SIG-M5 (cell line): ENCODE results near the gene ATF6.

Experiments
- DNase-seq: peaks from one replicate; lab custom pipeline; 2025; lab: John Stamatoyannopoulos, UW

Gene ATF6

DNA sequence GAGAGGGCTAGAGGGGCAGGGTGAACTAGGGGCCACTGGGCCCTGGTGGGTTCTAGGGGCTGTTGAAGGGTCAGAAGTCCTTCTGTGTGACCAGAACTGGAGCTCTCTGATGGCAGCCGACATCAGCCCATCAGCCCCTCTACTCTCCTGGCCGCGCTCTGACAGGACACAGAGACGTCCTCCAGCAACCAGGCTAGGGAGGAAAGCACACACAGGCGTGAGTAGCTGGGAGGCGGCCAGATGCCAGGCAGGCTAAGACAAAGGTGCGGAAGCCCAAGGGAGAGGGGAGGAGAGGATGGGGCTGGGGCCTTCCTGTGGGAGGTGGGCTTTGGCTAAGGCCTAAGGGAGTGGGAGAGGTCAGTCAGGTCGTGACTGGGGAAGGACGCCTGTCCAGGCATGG, 206.7 kb downstream of the ATF6 start:
- no peak for DNase-seq

DNA sequence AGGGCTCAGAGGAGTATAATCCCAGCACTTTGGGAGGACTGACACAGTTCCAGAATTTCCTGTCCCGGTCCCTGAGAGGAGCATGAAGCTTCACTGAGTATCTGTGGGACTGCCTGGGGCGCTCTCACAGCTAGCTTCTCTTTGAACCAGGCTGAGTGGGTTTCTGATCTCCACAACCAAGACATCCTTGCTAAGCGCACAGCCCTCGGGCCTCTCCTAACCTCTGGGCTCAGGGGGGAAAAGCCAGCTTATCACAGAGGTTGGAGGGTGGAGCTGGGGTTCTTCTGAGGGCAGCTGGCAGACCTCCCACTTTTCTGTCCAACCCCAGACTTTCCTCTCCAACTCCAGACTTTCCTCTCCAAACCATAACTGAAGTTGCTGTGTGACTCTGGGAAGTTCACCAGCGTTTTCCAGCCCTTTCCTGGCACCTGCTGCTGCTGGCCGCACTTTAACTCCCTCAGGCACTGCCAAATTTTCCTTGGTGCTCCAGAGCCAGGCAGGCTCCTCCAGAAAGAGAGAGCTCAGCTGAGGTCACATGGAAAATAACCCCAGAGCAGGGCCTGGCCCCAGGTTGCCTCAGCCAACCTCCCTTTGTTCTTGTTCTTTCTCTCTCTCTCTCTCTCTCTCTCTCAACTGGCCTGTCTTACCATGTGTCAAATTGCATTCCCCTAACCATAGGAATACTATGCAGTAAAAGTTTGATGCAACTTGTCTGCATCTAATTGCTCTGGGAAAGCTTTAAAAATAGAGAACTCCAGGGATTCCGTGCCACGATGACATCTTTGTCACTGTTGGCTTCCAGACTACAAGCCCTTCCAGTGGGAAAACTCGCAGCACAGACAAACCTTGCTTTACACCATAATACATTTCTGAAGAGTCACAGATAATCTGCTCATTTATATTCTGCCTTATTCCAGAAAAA, 208.1 kb downstream of the ATF6 start:
- no peak for DNase-seq

DNA sequence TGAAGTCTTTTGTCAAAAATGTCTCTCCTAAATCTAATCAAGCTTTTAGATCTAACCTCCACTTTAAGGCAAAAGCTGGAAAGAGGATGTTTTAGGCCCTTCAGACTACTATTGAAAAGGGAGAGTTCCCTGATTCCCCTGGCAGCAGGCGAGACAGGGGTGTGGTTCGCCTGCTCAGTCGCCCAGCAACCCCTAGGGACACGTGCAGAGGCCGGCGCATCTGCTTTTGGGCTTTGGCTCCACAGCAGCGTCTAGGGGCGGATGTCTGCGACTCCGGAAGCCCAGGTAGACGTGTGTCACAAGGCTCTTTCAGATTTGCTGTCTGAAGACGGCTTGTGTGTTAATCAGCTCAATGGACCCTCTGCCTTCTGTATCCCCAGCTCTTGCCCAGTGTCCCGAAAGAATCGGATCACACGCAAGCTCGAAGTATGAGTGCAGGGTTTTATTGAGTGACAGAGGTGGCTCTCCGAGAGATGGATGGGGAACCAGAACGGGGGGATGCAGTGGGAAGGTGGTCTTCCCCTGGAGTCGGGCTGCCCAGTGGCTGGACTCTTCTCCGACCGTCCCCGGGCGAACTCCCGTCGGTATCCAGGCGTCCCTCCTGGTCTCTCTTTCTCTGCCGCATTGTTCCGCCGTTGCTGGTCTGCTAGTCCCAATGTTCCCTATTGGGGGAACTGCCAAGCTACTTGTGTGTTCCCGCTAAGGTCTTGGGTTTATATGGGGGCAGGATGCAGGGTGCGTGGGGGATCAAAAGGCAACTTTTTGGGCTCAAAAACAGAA, 212.1 kb downstream of the ATF6 start:
- no peak for DNase-seq

DNA sequence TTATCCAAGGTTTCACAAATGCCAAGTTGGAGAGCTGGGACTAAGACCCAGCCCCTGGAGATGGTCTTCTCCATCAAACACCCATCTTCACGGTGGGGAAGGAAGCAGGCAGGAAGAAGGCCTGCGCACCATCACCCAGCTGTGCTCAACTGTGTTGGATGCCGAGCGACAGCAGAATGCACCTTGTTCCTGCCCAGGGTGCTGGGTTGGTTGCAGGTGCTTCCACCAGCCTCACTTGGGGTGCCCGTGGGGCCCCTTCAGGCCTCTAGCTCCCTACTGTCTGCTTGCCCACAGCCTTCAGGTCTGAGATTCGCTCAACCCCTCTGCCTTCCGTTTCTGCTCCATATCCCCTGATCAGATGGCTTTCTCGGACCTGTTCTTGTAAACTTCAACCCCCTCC, 215.0 kb downstream of the ATF6 start:
- DNase-seq, result no peak

DNA sequence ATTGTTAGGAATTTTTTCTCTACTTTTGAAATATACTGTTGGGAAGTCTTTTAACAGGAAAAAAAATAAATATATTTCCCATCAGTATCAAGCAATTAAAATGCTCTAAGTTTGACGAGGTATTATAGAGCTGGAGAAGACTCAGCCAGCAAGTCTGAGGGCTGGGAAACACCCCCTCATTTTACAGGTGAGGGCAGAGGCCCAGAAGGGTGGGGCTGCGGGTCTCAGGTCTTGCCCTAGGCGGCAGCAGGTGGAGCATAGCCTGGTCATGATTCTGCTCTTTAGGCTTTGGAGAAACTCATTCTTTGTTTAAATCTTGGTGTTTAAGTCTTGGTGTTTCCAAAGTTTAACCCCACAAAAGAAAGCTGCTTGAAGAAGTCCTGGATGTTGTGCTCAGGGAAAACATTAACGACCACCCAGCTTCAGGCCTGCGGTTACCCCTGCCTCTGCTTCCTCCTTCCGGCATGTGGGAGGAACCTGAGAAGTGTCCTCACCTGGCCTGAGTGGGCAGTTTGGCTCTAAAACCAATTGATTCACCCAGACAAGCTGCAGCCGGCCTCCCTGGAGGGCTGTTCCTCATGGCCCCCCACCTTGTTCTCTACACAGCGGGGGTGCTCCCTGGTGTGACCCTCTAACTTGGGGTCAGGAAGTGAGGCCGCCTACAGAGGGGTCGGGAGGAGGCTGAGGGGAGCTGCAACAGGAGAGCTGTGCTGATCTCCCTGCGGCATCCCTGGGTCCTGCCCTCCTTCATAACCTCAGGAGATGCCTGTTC, 215.8 kb downstream of the ATF6 start:
- no peak for DNase-seq

DNA sequence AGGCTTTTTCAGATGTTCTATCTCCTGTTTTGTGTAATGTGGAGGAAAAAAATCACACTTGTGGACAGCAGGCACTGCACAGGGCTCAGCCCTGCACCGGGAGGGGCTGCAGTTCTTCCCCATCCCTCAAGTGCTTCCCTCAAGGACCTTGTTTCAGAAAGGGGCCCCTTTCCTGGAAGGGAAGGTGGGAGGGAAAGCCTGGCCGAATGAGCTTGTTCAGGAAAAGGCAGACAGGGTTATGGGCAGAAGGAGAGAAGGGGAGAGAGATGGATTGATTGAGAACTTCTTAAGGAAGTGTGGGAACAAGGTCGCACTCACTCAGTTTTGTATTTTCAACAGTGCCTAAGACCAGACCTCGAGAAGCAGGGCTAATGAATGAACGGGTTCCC, 216.4 kb downstream of the ATF6 start:
- no peak for DNase-seq

DNA sequence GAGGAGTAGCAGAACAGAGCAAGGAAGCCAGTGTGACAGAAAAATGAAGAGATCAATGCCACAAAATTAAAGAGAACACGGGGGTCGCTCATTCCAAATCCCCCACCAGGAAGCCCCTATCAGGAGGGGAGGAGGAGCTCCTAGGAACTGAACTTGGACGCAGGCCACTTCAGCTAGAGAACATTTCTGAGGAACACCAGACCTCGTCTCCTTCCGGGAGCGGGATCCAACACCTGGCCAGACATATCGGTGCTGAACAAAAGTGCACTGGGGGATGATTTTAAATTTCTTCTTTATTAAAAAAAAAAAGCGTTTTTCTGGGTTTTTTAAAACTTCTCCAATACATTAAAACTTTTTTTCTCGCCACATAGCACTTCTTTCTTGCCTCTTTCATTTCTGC, 216.8 kb downstream of the ATF6 start:
- DNase-seq, result no peak

DNA sequence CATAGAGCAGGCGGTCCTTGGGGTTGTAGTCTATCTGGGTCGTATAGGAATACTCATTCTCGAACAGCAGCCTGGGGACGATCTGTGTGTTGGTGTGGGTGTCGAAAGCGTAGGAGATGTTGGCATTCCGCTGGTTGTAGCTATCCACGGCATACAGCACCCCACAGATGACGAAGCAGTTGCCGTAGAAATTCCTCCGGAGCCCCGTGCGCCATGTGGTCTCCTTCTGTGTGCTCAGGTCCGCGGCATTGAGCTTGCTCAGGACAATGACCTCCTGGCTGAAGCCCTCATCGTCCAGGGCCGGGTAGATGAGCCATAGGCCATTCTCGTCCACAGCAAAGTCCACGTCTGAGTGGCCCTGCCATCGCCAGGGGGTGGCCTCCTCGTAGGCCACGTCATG, 217.6 kb downstream of the ATF6 start:
- DNase-seq, result no peak

DNA sequence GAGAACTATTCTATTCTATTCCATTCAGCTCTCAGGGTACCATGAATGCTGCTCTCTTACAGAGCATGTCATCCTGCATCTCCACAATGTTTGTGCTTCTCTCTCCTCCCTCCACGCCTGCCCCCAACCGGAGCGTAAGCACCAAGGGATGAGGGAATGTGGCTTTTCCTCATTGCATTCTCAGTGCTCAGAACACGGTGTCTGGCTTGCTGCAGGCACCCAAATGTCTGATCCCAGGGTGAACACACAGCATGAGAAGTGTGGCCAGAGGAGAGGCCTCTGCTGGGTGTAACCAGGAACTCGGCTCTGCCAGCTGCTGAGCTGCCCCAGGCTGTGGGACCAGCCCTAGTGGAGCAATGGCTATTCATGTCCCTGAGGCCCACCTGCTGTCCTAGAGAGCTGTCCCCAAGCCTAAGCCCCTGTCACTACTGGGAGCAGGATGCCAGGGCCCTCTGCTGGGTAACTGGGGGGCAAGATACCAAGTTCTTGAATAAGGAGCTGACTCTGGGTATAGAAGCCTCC, 219.2 kb downstream of the ATF6 start:
- DNase-seq, result no peak

DNA sequence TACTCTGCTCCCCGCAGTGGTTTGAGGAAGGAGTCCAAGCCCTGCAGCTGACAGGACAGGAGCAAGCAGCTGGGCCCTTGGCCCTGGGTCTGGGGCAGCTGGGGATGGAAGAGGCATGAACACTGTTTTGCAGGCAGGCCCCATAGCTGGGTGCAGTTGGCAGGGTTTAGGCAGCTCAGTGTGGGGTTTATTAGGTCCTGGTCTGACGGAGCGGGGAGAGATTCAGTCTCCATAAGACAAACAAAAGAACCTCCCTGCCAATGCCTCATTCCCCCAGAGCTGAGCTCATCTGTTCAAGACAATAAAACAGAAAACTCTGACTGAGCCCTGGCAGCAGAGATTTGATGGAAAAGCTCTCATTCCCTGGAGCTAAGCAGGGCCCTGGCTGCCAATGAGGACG, 220.2 kb downstream of the ATF6 start:
- no peak for DNase-seq

DNA sequence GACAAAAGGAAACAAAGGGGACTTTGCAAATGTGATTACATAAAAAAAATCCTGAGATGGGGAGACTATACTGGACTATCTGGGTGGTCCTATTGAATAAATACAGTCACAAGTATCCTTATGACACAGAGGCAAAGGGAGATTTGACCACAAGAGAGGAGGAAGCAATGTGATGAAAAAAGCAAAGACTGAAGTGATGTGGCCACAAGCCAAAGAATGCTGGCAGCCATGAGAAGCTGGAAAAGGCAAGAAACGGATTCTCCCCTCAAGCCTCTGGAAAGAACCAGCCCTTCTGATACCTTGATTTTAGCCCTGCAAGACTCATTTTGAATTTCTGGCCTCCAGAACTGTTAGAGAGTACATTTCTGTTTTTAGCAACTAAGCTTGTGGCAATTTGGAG, 221.2 kb downstream of the ATF6 start:
- no peak for DNase-seq

DNA sequence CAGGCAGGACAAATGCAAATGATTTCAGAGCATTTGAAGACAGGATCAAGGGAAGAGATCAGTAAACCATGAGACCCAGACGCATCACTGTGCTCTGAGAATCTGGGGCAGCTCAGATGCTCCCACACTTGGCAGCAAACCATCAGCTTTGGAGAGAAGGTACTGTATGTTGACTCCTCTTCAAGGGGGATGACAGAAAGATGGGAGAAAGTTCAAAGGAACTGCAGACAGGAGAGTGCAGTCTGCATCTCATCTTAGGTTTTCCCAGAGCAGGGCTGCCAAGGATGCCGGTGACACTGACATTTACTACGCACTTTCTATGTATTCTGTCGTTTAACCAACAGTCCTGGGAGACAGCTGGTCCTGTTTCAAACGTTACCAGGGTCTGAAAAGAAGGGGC, 221.8 kb downstream of the ATF6 start:
- DNase-seq, result no peak

DNA sequence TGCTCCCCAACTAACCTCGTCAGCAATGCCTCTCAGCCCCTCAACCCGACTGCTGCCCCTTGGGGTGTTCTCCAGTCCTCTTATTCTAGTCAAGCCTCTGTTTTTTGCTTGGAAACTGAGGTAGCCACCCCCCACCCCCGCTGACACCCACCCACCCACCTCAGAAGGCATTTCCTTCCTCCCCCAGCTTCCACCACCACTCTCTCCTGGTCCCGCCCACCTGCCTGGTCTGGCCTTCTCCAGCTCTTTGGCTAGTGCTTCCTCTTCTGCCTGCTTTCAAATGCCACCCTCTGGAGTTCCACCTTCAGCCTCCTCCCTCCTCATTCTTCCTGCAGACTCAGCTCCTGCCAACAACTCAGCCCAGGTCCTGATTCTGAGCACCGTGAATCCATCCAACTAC, 222.3 kb downstream of the ATF6 start:
- no peak for DNase-seq

DNA sequence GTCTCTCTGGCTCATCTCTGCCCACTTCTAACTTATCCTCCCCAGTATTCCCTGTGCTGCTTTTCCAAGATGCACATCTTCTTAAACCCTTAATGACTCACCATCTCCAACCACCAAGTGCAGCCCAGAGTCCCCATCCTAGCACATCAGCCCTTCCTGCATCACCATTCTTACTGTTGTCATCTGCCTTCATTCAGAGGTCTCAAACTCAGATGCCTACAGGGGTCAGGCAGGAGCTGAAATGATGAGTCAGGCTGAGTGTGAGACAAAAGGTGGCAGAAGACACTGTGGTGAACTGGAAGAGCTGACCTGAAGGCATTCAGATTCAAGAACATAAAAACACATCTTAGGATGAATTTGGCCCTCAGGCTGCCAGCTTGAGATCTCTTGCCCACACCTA, 223.0 kb downstream of the ATF6 start:
- no peak for DNase-seq

DNA sequence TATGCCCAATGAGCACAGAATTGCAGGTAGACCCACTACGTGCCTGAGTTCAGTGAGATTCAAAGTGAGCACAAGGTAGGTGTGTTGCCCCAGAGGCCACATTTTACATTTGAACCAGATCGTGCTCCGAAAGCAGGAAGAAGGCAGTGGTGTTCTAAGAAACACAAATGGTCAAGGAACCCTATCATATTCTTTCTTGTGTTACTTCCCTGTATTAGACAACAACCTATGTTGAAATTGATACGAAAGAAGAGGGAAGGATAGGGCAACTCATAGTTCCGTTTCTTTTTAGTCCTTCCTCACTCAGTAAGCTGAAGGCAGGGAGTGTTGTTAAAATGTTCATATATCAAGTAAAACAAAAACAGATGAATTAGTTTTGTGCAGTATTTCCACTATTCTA, 223.7 kb downstream of the ATF6 start:
- DNase-seq, result peak; percentile 77

DNA sequence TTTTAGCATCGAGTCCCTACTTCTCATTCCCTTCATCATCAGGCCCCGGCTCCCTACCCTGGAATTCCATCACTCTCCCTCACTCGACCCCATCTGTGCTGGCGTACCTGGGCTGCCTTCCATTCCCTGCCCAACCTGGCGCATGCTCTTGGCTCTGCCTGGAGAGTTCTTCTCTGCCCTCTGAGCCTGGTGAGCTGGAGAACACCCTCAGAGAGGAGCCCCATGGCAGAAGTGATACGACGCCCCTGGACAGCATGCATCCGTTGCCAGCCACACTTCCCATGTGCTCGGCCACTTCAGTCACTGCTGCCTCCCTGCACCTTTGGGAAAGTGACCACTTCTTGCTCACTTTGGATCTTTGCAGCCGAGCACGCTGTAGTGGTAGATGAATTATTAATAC, 227.5 kb downstream of the ATF6 start:
- no peak for DNase-seq

DNA sequence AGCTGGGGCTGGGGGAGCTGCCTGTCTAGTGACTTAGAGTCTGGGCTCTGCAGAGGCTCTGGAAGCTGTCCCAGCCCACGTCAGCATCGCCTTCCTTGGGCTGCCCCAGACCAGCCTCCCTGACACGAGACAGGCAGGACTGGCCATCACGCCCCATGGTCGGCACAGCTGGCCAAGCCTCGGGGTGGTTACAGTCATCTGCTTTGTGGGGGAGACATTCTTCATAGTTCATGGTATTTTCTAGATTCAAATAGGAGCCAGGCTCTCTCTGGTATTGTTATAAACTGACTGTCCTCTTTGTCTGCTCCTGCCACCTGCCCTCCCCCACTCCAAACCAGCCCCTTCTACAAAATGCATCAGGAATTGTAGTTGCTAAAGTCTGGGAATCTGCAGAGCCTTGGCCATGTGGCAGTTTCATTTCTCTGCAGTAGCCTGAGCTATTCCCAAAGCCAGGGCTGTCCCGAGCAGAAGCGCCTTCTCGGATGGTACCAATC, 228.1 kb downstream of the ATF6 start:
- no peak for DNase-seq

DNA sequence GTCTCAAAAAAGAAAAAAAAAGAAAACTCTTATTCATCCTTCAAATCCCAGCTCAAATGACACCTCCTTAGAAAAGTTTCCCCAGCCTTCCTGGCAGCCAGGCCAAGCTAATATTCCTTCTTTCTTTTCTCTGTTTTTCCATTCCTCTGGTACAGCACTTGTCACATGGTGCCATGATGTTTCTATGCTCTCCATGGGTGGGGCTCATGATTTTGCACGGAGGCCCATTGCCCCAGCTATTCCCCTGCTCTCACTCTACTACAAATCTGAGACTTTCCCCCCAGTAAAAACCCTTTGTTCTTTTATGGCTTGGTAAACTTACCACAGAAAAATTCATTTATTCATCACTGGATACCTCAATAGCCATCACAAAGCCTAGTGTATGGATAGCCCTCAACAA, 231.0 kb downstream of the ATF6 start:
- DNase-seq, result no peak

DNA sequence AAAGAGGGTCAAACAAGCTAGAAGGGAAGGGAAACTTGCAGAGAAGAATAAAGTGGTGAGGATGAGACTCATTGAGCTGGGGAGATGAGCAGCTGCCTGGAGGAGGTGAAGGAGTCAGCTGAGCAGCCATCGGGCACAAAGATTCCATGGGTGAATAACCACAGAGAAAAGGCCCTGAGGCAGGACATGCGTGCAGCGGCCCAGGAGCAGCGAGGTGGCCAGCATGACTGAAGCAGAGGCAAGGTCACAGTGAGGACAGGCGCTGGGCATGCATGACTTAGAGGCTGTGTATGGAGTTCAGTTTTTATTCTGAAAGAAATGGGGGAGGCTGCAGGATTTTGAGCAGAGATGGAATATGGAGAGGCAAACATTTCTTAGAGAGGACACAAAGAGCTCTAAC, 232.7 kb downstream of the ATF6 start:
- no peak for DNase-seq

DNA sequence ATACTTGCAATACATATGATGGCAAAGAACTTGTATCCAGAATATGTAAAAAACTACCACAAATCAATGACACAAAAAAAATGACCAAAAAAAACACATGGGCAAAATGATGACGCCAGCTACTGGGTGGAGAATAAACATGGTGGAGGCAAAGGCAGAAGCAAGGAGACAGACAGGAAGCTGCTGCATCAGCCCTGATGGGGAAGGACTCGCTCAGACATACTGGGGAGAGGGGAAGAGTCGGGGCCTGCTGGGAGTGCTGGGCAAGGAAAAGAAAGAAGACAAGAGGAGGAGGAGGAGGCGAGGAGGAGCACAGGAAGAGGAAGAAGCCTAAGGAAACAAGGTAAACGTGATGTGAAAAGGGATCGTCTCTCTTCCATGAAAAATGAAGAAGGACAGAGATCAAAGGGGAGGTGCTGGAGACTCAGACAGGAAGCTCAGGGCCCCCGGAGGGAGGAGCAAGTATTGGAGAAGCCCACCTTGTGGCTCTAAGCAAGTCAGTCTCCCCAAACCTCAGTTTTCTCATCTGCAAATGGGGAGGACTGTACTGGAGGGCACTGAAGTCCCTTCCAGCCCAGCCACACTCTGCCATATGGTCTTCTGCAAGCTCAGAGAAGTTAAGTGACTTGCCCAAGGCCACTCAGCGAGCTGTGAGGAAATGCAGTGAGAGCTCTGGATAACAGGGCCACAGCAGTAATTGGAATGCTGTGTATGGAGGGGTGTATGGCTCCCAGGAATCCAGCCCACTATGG, 233.4 kb downstream of the ATF6 start:
- DNase-seq, result no peak

DNA sequence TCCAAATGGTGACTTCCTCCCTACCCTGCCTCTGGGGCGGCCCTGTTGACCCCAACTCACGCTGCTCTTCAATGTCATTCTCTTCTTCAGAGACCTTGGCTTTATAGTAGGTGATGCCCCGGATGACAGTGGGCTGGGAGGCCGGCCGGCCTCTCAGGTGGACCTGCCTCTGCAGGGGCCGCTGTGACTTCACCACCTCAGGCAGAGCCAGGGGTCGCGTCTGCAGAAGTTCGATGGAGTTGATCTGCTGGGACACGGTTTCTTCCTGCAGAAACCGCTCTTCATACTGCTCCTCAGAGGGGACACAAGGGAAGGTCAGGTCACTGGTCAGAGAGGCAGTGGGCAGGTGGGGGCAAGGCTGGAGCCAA, 233.9 kb downstream of the ATF6 start:
- DNase-seq, result no peak
